Natural killer cell (primary cell): ENCODE data around the gene COX4I2. TPM values are rescaled to one million over a fixed set of nuclear protein-coding genes. Genes with fewer than 3 reads are reported as not detected.

ENCODE experiments used
- ATAC-seq, 3 donors: fragments of 150-1000 bp in 2 of 3; fragments of 200-7000 bp in 1 of 3; cut with Tn5 transposase; 1 replicate in 1 of 3; 2 replicates in 2 of 3; pipeline ENCODE4 v1.10.0; 2021; ENCODE audit warnings: mild to moderate bottlenecking in 2 of 3, moderate library complexity in 2 of 3
- DNase-seq, 2 donors: peaks; one replicate each; pipeline versions ENCODE4 v3.0.0 to v3.0.0-alpha.2; 2013 to 2021; ENCODE audit warnings: mixed read lengths in 1 of 2
- H3K27ac ChIP-seq: one replicate; pipeline ENCODE4 v1.5.1; 2013; ENCODE audit warnings: mild to moderate bottlenecking, low read length
- H3K27me3 ChIP-seq: one replicate; pipeline ENCODE4 v1.6.1; 2013; ENCODE audit warnings: low read length; ENCODE audit not compliant: control insufficient read depth, insufficient read depth
- H3K36me3 ChIP-seq: one replicate; pipeline ENCODE4 v1.6.1; 2013; ENCODE audit warnings: low read length; ENCODE audit not compliant: control insufficient read depth, insufficient read depth
- H3K4me1 ChIP-seq: one replicate; pipeline ENCODE4 v1.6.1; 2013; ENCODE audit warnings: low read length; ENCODE audit not compliant: control insufficient read depth, insufficient read depth
- H3K4me3 ChIP-seq: one replicate; pipeline ENCODE4 v1.5.1; 2013; ENCODE audit warnings: low read length
- H3K9me3 ChIP-seq: one replicate; pipeline ENCODE4 v1.6.1; 2013; ENCODE audit warnings: low read length; ENCODE audit not compliant: control insufficient read depth, insufficient read depth
- H3K27ac Mint-ChIP-seq, 2 donors: one replicate each; pipeline ENCODE4 v1.8.0; 2022; ENCODE audit warnings: mild to moderate bottlenecking in 2 of 2, mixed read lengths in 2 of 2, moderate library complexity in 1 of 2
- H3K27me3 Mint-ChIP-seq, 2 donors: one replicate each; pipeline ENCODE4 v1.8.0; 2022; ENCODE audit warnings: low read depth in 2 of 2, mixed read lengths in 2 of 2
- H3K36me3 Mint-ChIP-seq: one replicate; pipeline ENCODE4 v1.8.0; 2022; ENCODE audit warnings: mixed read lengths
- H3K4me1 Mint-ChIP-seq, 2 donors: one replicate each; pipeline ENCODE4 v1.8.0; 2022; ENCODE audit warnings: mixed read lengths in 2 of 2
- H3K4me3 Mint-ChIP-seq: one replicate; pipeline ENCODE4 v1.8.0; 2022; ENCODE audit warnings: mild to moderate bottlenecking, moderate library complexity, mixed read lengths
- H3K9me3 Mint-ChIP-seq, 2 donors: one replicate each; pipeline ENCODE4 v1.8.0; 2022; ENCODE audit warnings: mixed read lengths in 2 of 2
- WGBS: methylation state at CpG from one replicate; pipeline ENCODE4 v1.1.7; 2013; ENCODE audit warnings: missing lambda C conversion rate; ENCODE audit not compliant: insufficient coverage; 5-methylcytosine and 5-hydroxymethylcytosine counted together
- intact Hi-C: fragments of 100-400 bp; cut with micrococcal nuclease; formaldehyde crosslinking; loops from one replicate; pipeline ENCODE4 v1.14.2; 2022
- total RNA-seq, 4 donors: library from RNA; stranded (reverse); fragments of 120-200 nt in 1 of 4; gene quantifications; one replicate each; pipeline versions ENCODE4 v1.2.3 to v1.2.4, GENCODE V29; 2013 to 2022
- TF ChIP-seq, protein P1 (sequence below): fragments of 200-600 bp; IDR thresholded peaks from one replicate; pipeline ENCODE4 v1.8.0; 2022; ENCODE audit warnings: antibody characterized with exemption

COX4I2 gene
- total RNA-seq, 3 donors from 2014 or later (not counting 1 experiment from before 2014, with no cell fraction given) = not detected

DNA sequence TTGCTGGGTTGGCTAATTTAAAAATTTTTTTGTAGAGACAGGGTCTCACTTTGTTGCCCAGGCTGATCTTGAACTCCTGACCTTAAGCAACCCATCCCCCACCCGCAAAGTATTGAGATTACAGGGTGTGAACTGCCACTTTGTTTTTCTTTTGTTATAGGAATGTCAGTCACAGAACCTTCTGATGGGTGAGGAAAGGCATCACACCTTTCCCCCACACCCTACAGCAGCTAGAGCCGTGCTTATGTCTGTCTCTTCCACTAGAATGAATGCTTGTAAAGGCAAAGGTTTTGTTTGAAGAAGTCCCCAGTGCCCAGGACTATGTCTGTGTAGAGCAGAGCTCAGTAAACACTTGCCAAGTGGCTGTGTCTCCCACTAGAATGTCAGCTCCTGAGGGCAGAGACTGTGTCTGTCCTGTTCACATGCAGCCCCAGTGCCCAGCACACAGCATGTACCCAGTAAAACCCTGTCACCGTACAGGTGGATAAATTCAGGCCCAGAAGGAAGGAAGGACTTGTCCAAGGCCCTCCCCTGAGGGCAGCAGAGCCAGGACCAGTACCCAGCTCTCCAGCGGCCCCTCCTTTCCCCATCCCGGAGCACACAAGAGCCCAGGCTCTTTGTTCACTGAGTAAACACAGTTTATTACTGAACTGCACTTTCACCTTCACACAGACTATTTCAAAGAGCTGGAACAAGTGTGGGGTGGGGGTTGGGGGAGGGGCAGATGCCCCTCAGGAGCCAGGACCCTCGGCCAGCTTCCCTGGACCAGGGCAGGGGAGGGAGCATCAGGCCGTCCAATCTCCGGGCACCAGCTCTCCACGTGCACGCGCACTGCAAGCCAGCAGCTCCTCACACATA is 26.4 kb downstream of the COX4I2 start:
- intact Hi-C loops = no loop called here
- Mint-ChIP-seq H3K9me3 (no peaks in the 10 kb centered on the region), H3K27me3 (no peaks in the 10 kb centered on the region), H3K4me1 (peaks cover 67 to 74% of the 10 kb centered on the region in 2 donors), H3K36me3 (no peaks in the 10 kb centered on the region), H3K27ac (peak overlapping the region; percentile 89 to 100), H3K4me3 (peak overlapping the region; percentile 56)
- DNase-seq (no peak), ATAC-seq (no peak)
- Histone ChIP-seq H3K4me1 (peaks cover 74% of the 10 kb centered on the region), H3K4me3 (no peak overlapping the region), H3K27ac (peak overlapping the region; percentile 53), H3K36me3 (peaks cover 17% of the 10 kb centered on the region), H3K27me3 (no peaks in the 10 kb centered on the region), H3K9me3 (no peaks in the 10 kb centered on the region)
- TF ChIP-seq, protein P1, sequence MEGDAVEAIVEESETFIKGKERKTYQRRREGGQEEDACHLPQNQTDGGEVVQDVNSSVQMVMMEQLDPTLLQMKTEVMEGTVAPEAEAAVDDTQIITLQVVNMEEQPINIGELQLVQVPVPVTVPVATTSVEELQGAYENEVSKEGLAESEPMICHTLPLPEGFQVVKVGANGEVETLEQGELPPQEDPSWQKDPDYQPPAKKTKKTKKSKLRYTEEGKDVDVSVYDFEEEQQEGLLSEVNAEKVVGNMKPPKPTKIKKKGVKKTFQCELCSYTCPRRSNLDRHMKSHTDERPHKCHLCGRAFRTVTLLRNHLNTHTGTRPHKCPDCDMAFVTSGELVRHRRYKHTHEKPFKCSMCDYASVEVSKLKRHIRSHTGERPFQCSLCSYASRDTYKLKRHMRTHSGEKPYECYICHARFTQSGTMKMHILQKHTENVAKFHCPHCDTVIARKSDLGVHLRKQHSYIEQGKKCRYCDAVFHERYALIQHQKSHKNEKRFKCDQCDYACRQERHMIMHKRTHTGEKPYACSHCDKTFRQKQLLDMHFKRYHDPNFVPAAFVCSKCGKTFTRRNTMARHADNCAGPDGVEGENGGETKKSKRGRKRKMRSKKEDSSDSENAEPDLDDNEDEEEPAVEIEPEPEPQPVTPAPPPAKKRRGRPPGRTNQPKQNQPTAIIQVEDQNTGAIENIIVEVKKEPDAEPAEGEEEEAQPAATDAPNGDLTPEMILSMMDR = no peak
- 83% methylated on average over 10 of the region's 11 CpGs for WGBS

- Mint-ChIP-seq H3K4me1 (peaks cover 74 to 82% of the 10 kb centered on the region in 2 donors), H3K27me3 (no peaks in the 10 kb centered on the region), H3K9me3 (no peaks in the 10 kb centered on the region), H3K4me3 (peak overlapping the region; percentile 28), H3K27ac (peak overlapping the region; percentile 89 to 100), H3K36me3 (no peaks in the 10 kb centered on the region)
- ATAC-seq (no peak), DNase-seq (no peak)
- Histone ChIP-seq H3K27me3 (no peaks in the 10 kb centered on the region), H3K36me3 (peaks cover 17% of the 10 kb centered on the region), H3K4me1 (peaks cover 81% of the 10 kb centered on the region), H3K27ac (peak overlapping the region; percentile 77), H3K4me3 (no peak overlapping the region), H3K9me3 (no peaks in the 10 kb centered on the region)
- TF ChIP-seq, protein P1 = no peak
- intact Hi-C loops = no loop called here
- WGBS = 100% methylated on average over 2 of the region's 2 CpGs
These were observed 27.1 kb downstream of the COX4I2 start for GRCh38 chr20:31664696-31665354.

DNA sequence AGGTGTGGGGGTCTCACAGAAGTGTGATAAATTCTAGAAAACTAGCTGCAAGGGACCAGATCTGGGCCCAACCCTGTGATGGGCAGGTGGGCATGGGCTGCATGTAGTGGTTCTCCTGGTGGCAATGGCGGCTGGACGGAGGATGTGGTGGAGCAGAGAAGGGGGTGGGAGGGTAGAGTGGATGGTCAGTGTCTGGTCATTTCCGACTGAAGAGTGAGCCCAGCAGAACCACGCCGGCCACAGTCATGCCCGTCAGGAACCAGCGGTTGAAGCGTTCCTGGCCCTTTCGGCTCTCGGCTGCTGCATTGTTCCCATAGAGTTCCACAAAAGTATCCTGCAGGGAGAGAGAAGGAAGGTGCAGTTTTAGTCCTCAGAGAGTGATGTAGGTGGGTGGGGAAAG is 28.0 kb downstream of the COX4I2 start:
- intact Hi-C loops = loop anchor here (1.0 kb wide), 2 partner anchors 10 to 58 kb away; no protein-coding TSS in a partner anchor
- peaks cover 17% of the 10 kb centered on the region for H3K36me3 ChIP-seq
- no peaks in the 10 kb centered on the region for H3K27me3 ChIP-seq
- peak overlapping the region; percentile 89 to 100 for H3K27ac Mint-ChIP-seq
- H3K4me3 Mint-ChIP-seq = no peak overlapping the region
- DNase-seq (no peak), ATAC-seq (no peak)
- no peaks in the 10 kb centered on the region for H3K27me3 Mint-ChIP-seq
- WGBS = 97% methylated on average over 10 of the region's 10 CpGs
- no peaks in the 10 kb centered on the region for H3K9me3 Mint-ChIP-seq
- TF ChIP-seq, protein P1 = no peak
- H3K9me3 ChIP-seq = no peaks in the 10 kb centered on the region
- H3K4me1 Mint-ChIP-seq = peaks cover 78 to 88% of the 10 kb centered on the region in 2 donors
- peak overlapping the region; percentile 77 for H3K27ac ChIP-seq
- H3K4me3 ChIP-seq = no peak overlapping the region
- no peaks in the 10 kb centered on the region for H3K36me3 Mint-ChIP-seq
- H3K4me1 ChIP-seq = peaks cover 90% of the 10 kb centered on the region
